GM12873 (cell line): Measurements from ENCODE around the gene SMAD7.

Experiments
- CTCF ChIP-seq: IDR thresholded peaks from 2 replicates; pipeline ENCODE4 v1.5.1; 2012; ENCODE audit warnings: low read depth, mild to moderate bottlenecking, moderate library complexity, low read length, control low read depth; ENCODE audit not compliant: insufficient read depth; ENCODE audit errors: missing control alignments

Gene SMAD7

GRCh38 chr18:48957136-48957535, 6.4 kb upstream of the SMAD7 start:
- no peak for TF ChIP-seq CTCF

- no peak for TF ChIP-seq CTCF
Observed at GRCh38 chr18:48956356-48956755, 5.6 kb upstream of the SMAD7 start.

- no peak for TF ChIP-seq CTCF
Observed at GRCh38 chr18:48955830-48956261, 5.1 kb upstream of the SMAD7 start.

GRCh38 chr18:48954886-48955819, 4.4 kb upstream of the SMAD7 start:
- TF ChIP-seq CTCF, result no peak

- TF ChIP-seq CTCF, result no peak
Observed at GRCh38 chr18:48953104-48953706, 2.4 kb upstream of the SMAD7 start.

- TF ChIP-seq CTCF, result no peak
Observed at GRCh38 chr18:48952287-48953103, 1.7 kb upstream of the SMAD7 start.

- TF ChIP-seq CTCF, result peak; percentile 18
Observed at GRCh38 chr18:48951448-48952286, 902 bp upstream of the SMAD7 start.
